ENCODE data around the gene TASOR. TPM values are rescaled to one million over a fixed set of nuclear protein-coding genes. Genes with fewer than 3 reads are reported as not detected.
A peak's percentile ranks its signal among the peaks of the same experiment; 100 is the strongest.
"Not testable (repeated sequence)": the region's sequence is repeated elsewhere in the genome, so short reads cannot be mapped to it uniquely, and the experiment has no call there.

Gene TASOR, protein sequence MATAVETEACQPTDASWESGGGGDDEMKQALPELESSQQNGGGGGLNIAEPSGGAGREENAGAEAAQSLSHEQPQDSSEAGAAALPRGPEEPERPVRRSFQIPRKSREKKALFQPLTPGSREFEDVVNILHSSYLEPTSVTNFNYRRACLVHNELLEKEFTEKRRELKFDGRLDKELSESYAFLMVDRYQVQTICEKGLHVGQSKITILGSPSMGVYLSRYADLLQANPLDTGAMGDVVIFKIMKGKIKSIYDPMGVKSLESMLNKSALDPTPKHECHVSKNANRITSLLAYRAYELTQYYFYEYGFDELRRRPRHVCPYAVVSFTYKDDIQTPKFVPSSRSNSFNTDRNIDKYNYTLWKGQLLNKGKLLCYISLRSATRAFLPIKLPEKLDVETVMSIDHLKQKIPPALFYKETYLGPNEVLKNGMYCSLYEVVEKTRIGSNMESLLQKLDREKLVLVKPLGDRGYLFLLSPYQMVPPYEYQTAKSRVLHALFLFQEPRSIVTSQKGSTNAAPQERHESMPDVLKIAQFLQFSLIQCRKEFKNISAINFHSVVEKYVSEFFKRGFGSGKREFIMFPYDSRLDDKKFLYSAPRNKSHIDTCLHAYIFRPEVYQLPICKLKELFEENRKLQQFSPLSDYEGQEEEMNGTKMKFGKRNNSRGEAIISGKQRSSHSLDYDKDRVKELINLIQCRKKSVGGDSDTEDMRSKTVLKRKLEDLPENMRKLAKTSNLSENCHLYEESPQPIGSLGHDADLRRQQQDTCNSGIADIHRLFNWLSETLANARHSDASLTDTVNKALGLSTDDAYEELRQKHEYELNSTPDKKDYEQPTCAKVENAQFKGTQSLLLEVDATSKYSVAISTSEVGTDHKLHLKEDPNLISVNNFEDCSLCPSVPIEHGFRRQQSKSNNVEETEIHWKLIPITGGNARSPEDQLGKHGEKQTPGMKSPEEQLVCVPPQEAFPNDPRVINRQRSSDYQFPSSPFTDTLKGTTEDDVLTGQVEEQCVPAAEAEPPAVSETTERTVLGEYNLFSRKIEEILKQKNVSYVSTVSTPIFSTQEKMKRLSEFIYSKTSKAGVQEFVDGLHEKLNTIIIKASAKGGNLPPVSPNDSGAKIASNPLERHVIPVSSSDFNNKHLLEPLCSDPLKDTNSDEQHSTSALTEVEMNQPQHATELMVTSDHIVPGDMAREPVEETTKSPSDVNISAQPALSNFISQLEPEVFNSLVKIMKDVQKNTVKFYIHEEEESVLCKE (N-terminal part only)
- total RNA-seq, result 10 to 100 TPM; 60.5 to 61.8 TPM

GRCh38 chr3:56683122-56683817, at the start of gene TASOR:
TSS of gene TASOR (minus strand) at chr3:56683265. CDS start at chr3:56683006, 259 bp downstream.
- CTCF ChIA-PET, result interaction anchor here (0.7 to 2.6 kb wide), 12 partner anchors 10 to 305 kb away, joined by 3 to 14 read pairs (median 4); partner anchors contain the start of genes ARHGEF3 and CCDC66
- Mint-ChIP-seq H3K27ac (peak within 1 kb of the TSS; percentile 97), H3K9me3 (ENCODE audit: insufficient read depth) (peaks cover 33% of the 10 kb centered on the region), H3K4me3 (peak within 1 kb of the TSS; percentile 96), H3K4me1 (ENCODE audit: low read depth) (peaks cover 32% of the 10 kb centered on the region), H3K36me3 (ENCODE audit: low read depth) (peaks cover 57% of the 10 kb centered on the region), H3K27me3 (ENCODE audit: low read depth) (no peaks in the 10 kb centered on the region)
- peak; percentile 90 for DNase-seq
- POLR2A ChIA-PET, result interaction anchor here (0.6 to 2.1 kb wide), 16 partner anchors 8 to 242 kb away, joined by 3 to 39 read pairs (median 5); partner anchors contain the start of genes ARHGEF3 and CCDC66
- peak; percentile 84 for ATAC-seq

DNA sequence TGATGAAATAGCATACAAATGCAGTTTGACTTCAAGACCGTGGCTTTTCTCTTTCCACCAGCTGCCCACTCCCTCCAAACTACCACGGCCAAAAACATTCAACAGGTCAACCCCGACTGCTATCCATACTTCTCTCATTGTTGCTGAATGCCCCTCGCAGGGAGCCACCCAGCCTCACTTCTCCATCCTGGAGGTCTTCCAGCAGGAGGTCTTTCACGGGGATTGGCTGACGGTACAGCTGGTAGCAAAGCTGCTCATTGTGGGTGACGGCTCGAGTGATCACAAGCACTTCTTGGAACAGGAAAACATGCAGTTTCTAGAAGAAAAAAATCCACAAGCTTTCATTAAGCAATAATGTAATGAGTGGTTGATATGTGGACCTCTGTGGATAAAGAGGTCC, 49.0 kb upstream of the TASOR start:
- Mint-ChIP-seq H3K27me3 (ENCODE audit: low read depth) (no peaks in the 10 kb centered on the region), H3K36me3 (ENCODE audit: low read depth) (peaks cover 90% of the 10 kb centered on the region), H3K4me3 (no peak overlapping the region), H3K9me3 (ENCODE audit: insufficient read depth) (no peaks in the 10 kb centered on the region), H3K4me1 (ENCODE audit: low read depth) (peaks cover 67% of the 10 kb centered on the region), H3K27ac (peak overlapping the region; percentile 75)
- POLR2A ChIA-PET, result no interaction called here
- no peak for ATAC-seq
- CTCF ChIA-PET, result interaction anchor here (0.7 to 14.4 kb wide), 2 partner anchors 68 to 257 kb away, joined by 3 to 148 read pairs; partner anchors contain the start of gene ARHGEF3
- peak; percentile 12 for DNase-seq

GRCh38 chr3:56725175-56725574, 42.1 kb upstream of the TASOR start:
- Mint-ChIP-seq H3K27ac (peak overlapping the region; percentile 96), H3K4me3 (peak overlapping the region; percentile 71), H3K36me3 (ENCODE audit: low read depth) (peaks cover 88% of the 10 kb centered on the region), H3K27me3 (ENCODE audit: low read depth) (no peaks in the 10 kb centered on the region), H3K4me1 (ENCODE audit: low read depth) (peaks cover 69% of the 10 kb centered on the region), H3K9me3 (ENCODE audit: insufficient read depth) (no peaks in the 10 kb centered on the region)
- ATAC-seq (peak; percentile 93), DNase-seq (peak; percentile 89)
- POLR2A ChIA-PET, result interaction anchor here (0.8 to 2.6 kb wide), 10 partner anchors 10 to 75 kb away, joined by 3 to 42 read pairs (median 6); partner anchors contain the start of gene ARHGEF3
- CTCF ChIA-PET, result interaction anchor here (0.8 to 14.4 kb wide), 14 partner anchors 9 to 263 kb away, joined by 3 to 148 read pairs (median 5); partner anchors contain the start of gene ARHGEF3

- ChIA-PET CTCF (interaction anchor here (0.8 to 14.4 kb wide), 12 partner anchors 9 to 264 kb away, joined by 3 to 148 read pairs (median 6); partner anchors contain the start of gene ARHGEF3), POLR2A (interaction anchor here (0.7 to 2.6 kb wide), 10 partner anchors 12 to 246 kb away, joined by 3 to 42 read pairs (median 6); partner anchors contain the start of gene ARHGEF3)
- ATAC-seq, result no peak
- Mint-ChIP-seq H3K27me3 (ENCODE audit: low read depth) (no peaks in the 10 kb centered on the region), H3K9me3 (ENCODE audit: insufficient read depth) (no peaks in the 10 kb centered on the region), H3K4me3 (peak overlapping the region; percentile 71), H3K27ac (peak overlapping the region; percentile 96), H3K4me1 (ENCODE audit: low read depth) (peaks cover 74% of the 10 kb centered on the region), H3K36me3 (ENCODE audit: low read depth) (peaks cover 88% of the 10 kb centered on the region)
- DNase-seq, result no peak
Observed at GRCh38 chr3:56724676-56725075, 41.6 kb upstream of the TASOR start.

DNA sequence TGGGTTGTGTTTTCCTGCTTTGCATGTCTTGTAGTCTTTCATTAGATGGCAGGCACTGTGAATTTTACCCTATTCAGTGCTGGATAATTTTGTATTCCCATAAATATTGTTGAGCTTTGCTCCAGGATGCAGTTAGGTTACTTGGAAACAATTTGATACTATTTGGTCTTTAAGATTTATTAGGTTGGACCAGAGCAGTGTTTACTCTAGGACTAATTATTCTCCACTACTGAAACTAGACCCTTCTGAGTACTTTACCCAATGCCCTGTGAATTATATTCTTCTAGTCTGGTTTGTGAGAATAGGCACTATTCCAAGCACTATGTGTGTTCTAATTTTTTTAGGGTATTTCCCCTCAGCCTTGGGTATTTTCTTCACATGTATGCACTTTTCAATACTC, 37.8 kb upstream of the TASOR start:
- CTCF ChIA-PET, result interaction anchor here (1.0 to 1.4 kb wide), 4 partner anchors 16 to 268 kb away, joined by 3 to 5 read pairs (median 4); partner anchors contain the start of gene ARHGEF3
- no peaks in the 10 kb centered on the region for H3K27me3 Mint-ChIP-seq (ENCODE audit: low read depth)
- POLR2A ChIA-PET, result interaction anchor here (0.9 to 1.8 kb wide), 2 partner anchors 63 to 76 kb away, joined by 4 to 5 read pairs; no protein-coding TSS in a partner anchor
- peaks cover 57% of the 10 kb centered on the region for H3K4me1 Mint-ChIP-seq (ENCODE audit: low read depth)
- peak overlapping the region; percentile 32 for H3K27ac Mint-ChIP-seq
- H3K36me3 Mint-ChIP-seq (ENCODE audit: low read depth), result peaks cover 69% of the 10 kb centered on the region
- ATAC-seq (no peak), DNase-seq (no peak)
- H3K9me3 Mint-ChIP-seq (ENCODE audit: insufficient read depth), result no peaks in the 10 kb centered on the region
- no peak overlapping the region for H3K4me3 Mint-ChIP-seq

- ChIA-PET POLR2A (interaction anchor here (0.6 to 1.8 kb wide), 3 partner anchors 9 to 78 kb away, joined by 3 to 4 read pairs (median 3); no protein-coding TSS in a partner anchor), CTCF (interaction anchor here (1.8 kb wide), 1 partner anchor 81 kb away, joined by 7 read pairs; no protein-coding TSS in a partner anchor)
- ATAC-seq; H3K9me3 Mint-ChIP-seq (ENCODE audit: insufficient read depth); H3K4me3 Mint-ChIP-seq; DNase-seq; H3K27me3 Mint-ChIP-seq (ENCODE audit: low read depth); H3K27ac Mint-ChIP-seq: not testable (repeated sequence)
- peaks cover 52% of the 10 kb centered on the region for H3K36me3 Mint-ChIP-seq (ENCODE audit: low read depth)
- H3K4me1 Mint-ChIP-seq (ENCODE audit: low read depth), result peaks cover 41% of the 10 kb centered on the region
Observed at GRCh38 chr3:56718809-56719208, 35.7 kb upstream of the TASOR start.

DNA sequence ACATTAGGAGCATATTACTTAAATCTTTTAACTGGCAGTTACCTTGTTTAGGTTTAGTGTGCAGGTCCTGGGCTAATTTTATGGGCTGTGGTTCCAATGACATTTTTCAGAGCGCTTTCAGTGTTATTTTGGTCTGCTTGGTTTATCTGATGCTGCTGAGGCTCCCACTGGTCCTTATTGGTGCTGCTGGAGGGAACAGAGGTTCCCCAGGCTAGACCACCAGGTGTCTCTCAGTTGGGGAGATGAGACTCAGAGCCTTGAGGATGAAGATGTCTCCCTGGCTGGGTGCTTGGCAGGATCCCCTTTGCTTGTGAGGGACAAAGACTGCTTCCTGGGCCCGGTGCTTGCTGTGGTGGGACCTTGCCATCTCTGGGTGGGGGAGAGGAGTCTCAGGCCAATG, 28.3 kb upstream of the TASOR start:
- CTCF ChIA-PET, result interaction anchor here (2.4 kb wide), 1 partner anchor 88 kb away, joined by 18 read pairs; no protein-coding TSS in a partner anchor
- no peak overlapping the region for H3K4me3 Mint-ChIP-seq
- H3K4me1 Mint-ChIP-seq (ENCODE audit: low read depth), result peaks cover 16% of the 10 kb centered on the region
- peaks cover 5% of the 10 kb centered on the region for H3K9me3 Mint-ChIP-seq (ENCODE audit: insufficient read depth)
- DNase-seq, result no peak
- H3K27ac Mint-ChIP-seq, result no peak overlapping the region
- peaks cover 2% of the 10 kb centered on the region for H3K36me3 Mint-ChIP-seq (ENCODE audit: low read depth)
- POLR2A ChIA-PET, result no interaction called here
- no peak for ATAC-seq
- H3K27me3 Mint-ChIP-seq (ENCODE audit: low read depth), result no peaks in the 10 kb centered on the region

DNA sequence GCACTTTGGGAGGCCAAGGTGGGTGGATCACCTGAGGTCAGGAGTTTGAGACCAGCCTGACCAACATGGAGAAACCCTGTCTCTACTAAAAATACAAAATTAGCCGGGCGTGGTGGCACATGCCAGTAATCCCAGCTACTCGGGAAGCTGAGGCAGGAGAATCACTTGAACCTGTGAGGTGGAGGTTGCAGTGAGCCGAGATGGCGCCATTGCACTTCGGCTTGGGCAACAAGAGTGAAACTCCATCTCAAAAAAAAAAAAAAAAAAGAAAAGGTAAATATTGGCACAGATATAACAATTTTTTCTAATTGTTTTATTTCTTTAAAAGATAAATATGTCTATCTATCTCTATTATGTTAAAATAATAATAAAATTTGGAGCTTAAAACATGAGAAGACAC, 24.3 kb upstream of the TASOR start:
- not testable (repeated sequence) for H3K4me3 Mint-ChIP-seq; DNase-seq; H3K36me3 Mint-ChIP-seq (ENCODE audit: low read depth); H3K9me3 Mint-ChIP-seq (ENCODE audit: insufficient read depth); H3K27ac Mint-ChIP-seq; ATAC-seq; H3K27me3 Mint-ChIP-seq (ENCODE audit: low read depth)
- ChIA-PET CTCF (interaction anchor here (0.9 to 1.8 kb wide), 5 partner anchors 14 to 281 kb away, joined by 3 to 10 read pairs (median 4); no protein-coding TSS in a partner anchor), POLR2A (interaction anchor here (0.9 to 1.0 kb wide), 2 partner anchors 94 to 280 kb away, joined by 3 read pairs; partner anchors contain the start of gene ARHGEF3)
- H3K4me1 Mint-ChIP-seq (ENCODE audit: low read depth), result peaks cover 37% of the 10 kb centered on the region

- peaks cover 5% of the 10 kb centered on the region for H3K36me3 Mint-ChIP-seq (ENCODE audit: low read depth)
- ATAC-seq, result no peak
- H3K4me1 Mint-ChIP-seq (ENCODE audit: low read depth), result peaks cover 35% of the 10 kb centered on the region
- DNase-seq, result no peak
- no peaks in the 10 kb centered on the region for H3K9me3 Mint-ChIP-seq (ENCODE audit: insufficient read depth)
- no peaks in the 10 kb centered on the region for H3K27me3 Mint-ChIP-seq (ENCODE audit: low read depth)
- no peak overlapping the region for H3K4me3 Mint-ChIP-seq
- POLR2A ChIA-PET, result no interaction called here
- CTCF ChIA-PET, result interaction anchor here (7.6 to 8.0 kb wide), 2 partner anchors 95 to 281 kb away, joined by 222 to 278 read pairs; partner anchors contain the start of gene ARHGEF3
- H3K27ac Mint-ChIP-seq, result no peak overlapping the region
Observed at GRCh38 chr3:56706629-56707028, 23.6 kb upstream of the TASOR start.

- Mint-ChIP-seq H3K36me3 (ENCODE audit: low read depth) (peaks cover 5% of the 10 kb centered on the region), H3K4me1 (ENCODE audit: low read depth) (peaks cover 34% of the 10 kb centered on the region), H3K27ac (peak overlapping the region; percentile 59), H3K9me3 (ENCODE audit: insufficient read depth) (no peaks in the 10 kb centered on the region), H3K4me3 (peak overlapping the region; percentile 4), H3K27me3 (ENCODE audit: low read depth) (no peaks in the 10 kb centered on the region)
- DNase-seq (peak; percentile 44), ATAC-seq (peak; percentile 71)
- ChIA-PET POLR2A (interaction anchor here (0.6 to 6.6 kb wide), 7 partner anchors 9 to 852 kb away, joined by 3 to 83 read pairs (median 4); partner anchors contain the start of genes ARHGEF3 and TASOR), CTCF (interaction anchor here (0.7 to 8.0 kb wide), 25 partner anchors 8 to 292 kb away, joined by 3 to 278 read pairs (median 4); partner anchors contain the start of gene ARHGEF3)
Observed at GRCh38 chr3:56704706-56705105, 21.6 kb upstream of the TASOR start.

Data from activated CD8-positive, alpha-beta T cell treated with anti-CD3 and anti-CD28 coated beads, Interleukin-2, amount 10 ng/mL, durations not matched to agents 7 days and 5 days (primary cell).